Loucy (cell line): Measurements from ENCODE around the gene MAVS.

Experiments
- CTCF ChIP-seq: fragments of 200-600 bp; sonication (generic); conservative IDR thresholded peaks from 2 replicates; pipeline ENCODE4 v1.5.1; 2014; ENCODE audit warnings: mild to moderate bottlenecking, antibody characterized with exemption, low read length
- EZH2phosphoT487 ChIP-seq: fragments of 200-600 bp; IDR thresholded peaks from 2 replicates; pipeline ENCODE4 v1.6.1; 2018; ENCODE audit warnings: antibody characterized with exemption, mild to moderate bottlenecking, moderate library complexity, borderline replicate concordance

DNA sequence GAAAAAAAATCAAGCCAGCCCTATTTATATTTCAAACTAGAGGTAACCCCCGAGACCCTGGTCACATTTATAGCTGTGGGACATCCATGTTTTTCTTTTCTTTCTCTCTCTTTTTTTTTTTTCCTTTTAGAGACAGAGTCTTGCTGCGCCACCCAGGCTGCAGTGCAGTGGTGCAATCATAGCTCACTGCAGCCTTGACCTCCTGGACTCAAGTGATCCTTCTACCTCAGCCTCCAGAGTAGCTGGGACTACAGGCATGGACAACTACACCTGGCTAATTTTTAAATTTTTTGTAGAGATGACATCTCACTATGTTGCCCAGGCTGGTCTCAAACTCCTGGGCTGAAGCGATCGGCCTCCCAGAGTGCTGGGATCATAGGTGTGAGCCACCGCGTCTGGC is 12.1 kb downstream of the MAVS start:
- no peak for TF ChIP-seq CTCF
- TF ChIP-seq EZH2phosphoT487, result no peak
